Testis (tissue), 2 donors: ENCODE measurements around the gene SLC27A2.
A peak's percentile ranks its signal among the peaks of the same experiment; 100 is the strongest.

Experiments
- CTCF ChIP-seq, 3 experiments: fragments of 450-650 bp in 2 of 3; fragments of 200-600 bp in 1 of 3; sonication (generic) in 1 of 3; IDR thresholded peaks; one replicate each; pipeline ENCODE4 v1.5.1; 2016 to 2019; ENCODE audit warnings: antibody characterized with exemption in 3 of 3, mild to moderate bottlenecking in 2 of 3, moderate library complexity in 1 of 3
- POLR2A ChIP-seq: fragments of 450-650 bp; IDR thresholded peaks from one replicate; pipeline ENCODE4 v1.6.1; 2017; ENCODE audit warnings: antibody characterized with exemption, mild to moderate bottlenecking, moderate library complexity

- TF ChIP-seq CTCF (IDR thresholded peaks at IDR 0.05) (peak in 2 of 3 experiments; percentile 17 to 29), POLR2A (no peak)
Observed at GRCh38 chr15:50181969-50182218, at the start of gene SLC27A2.
